G401 (cell line): Measurements from ENCODE around the gene SRPX. TPM values are rescaled to one million over a fixed set of nuclear protein-coding genes. Genes with fewer than 3 reads are reported as not detected.

Experiments
- DNase-seq: peaks from one replicate; pipeline ENCODE4 v3.0.0-alpha.2; 2015; ENCODE audit warnings: low spot score
- in situ Hi-C: cut with HindIII; loops from 2 replicates; pipeline ENCODE4 v1.10.0; 2016; ENCODE audit warnings: low sequenced_read_pairs, mixed read lengths
- total RNA-seq: library from RNA; depleted of rRNA; stranded (reverse); fragments of >200 nt; shearing (Covaris generic); gene quantifications from 2 replicates; pipeline ENCODE4 v1.2.3, GENCODE V29; 2014

SRPX gene
- total RNA-seq, 1 experiment from 2014 or later = not detected

- no peak for DNase-seq
- in situ Hi-C loops = no loop called here
These were observed 69.2 kb downstream of the SRPX start for GRCh38 chrX:38151441-38151840.

- DNase-seq = no peak
- in situ Hi-C loops = no loop called here
These were observed 69.7 kb downstream of the SRPX start for GRCh38 chrX:38150993-38151392.

GRCh38 chrX:38149016-38149415 is 71.7 kb downstream of the SRPX start:
- in situ Hi-C loops = no loop called here
- DNase-seq = no peak

GRCh38 chrX:38142610-38143009 is 78.1 kb downstream of the SRPX start:
- DNase-seq = no peak
- in situ Hi-C loops = no loop called here

GRCh38 chrX:38138900-38139299 is 81.8 kb downstream of the SRPX start:
- no peak for DNase-seq
- in situ Hi-C loops = no loop called here

- in situ Hi-C loops = no loop called here
- no peak for DNase-seq
These were observed 82.3 kb downstream of the SRPX start for GRCh38 chrX:38138157-38138891.

GRCh38 chrX:38129366-38129765 is 91.3 kb downstream of the SRPX start:
- DNase-seq = no peak
- in situ Hi-C loops = no loop called here

GRCh38 chrX:38127961-38128360 is 92.7 kb downstream of the SRPX start:
- in situ Hi-C loops = no loop called here
- no peak for DNase-seq

- in situ Hi-C loops = no loop called here
- no peak for DNase-seq
These were observed 94.5 kb downstream of the SRPX start for GRCh38 chrX:38126179-38126578.

- in situ Hi-C loops = no loop called here
These were observed 96.7 kb downstream of the SRPX start for GRCh38 chrX:38124000-38124399.

GRCh38 chrX:38117485-38117884 is 103.2 kb downstream of the SRPX start:
- in situ Hi-C loops = no loop called here
- DNase-seq = no peak

More at GRCh38 chrX:38124000-38124399, 96.7 kb downstream of the SRPX start:
- no peak for DNase-seq

GRCh38 chrX:38116706-38117105 is 104.0 kb downstream of the SRPX start:
- no peak for DNase-seq
- in situ Hi-C loops = no loop called here

- in situ Hi-C loops = no loop called here
- no peak for DNase-seq
These were observed 108.1 kb downstream of the SRPX start for GRCh38 chrX:38112566-38112965.

GRCh38 chrX:38111196-38111595 is 109.5 kb downstream of the SRPX start:
- no peak for DNase-seq
- in situ Hi-C loops = no loop called here

GRCh38 chrX:38110231-38110630 is 110.4 kb downstream of the SRPX start:
- no peak for DNase-seq
- in situ Hi-C loops = no loop called here

- in situ Hi-C loops = no loop called here
These were observed 111.4 kb downstream of the SRPX start for GRCh38 chrX:38109042-38109898.

GRCh38 chrX:38108364-38108763 is 112.3 kb downstream of the SRPX start:
- DNase-seq = no peak
- in situ Hi-C loops = no loop called here

More at GRCh38 chrX:38109042-38109898, 111.4 kb downstream of the SRPX start:
- DNase-seq = no peak

- no peak for DNase-seq
- in situ Hi-C loops = no loop called here
These were observed 113.5 kb downstream of the SRPX start for GRCh38 chrX:38106991-38107655.

- no peak for DNase-seq
- in situ Hi-C loops = no loop called here
These were observed 115.4 kb downstream of the SRPX start for GRCh38 chrX:38105216-38105725.
